Left ventricle myocardium inferior (tissue), 1 donor: Measurements from ENCODE around the gene NR6A1. TPM values are rescaled to one million over a fixed set of nuclear protein-coding genes. Genes with fewer than 3 reads are reported as not detected.

Experiments used
- DNase-seq: peaks from one replicate; pipeline ENCODE4 v3.0.0-alpha.2; 2020
- H3K27ac ChIP-seq: fragments of 200-600 bp; replicated peaks from 2 replicates; pipeline ENCODE4 v1.8.0; 2021
- H3K27me3 ChIP-seq: fragments of 200-600 bp; 2 replicates; pipeline ENCODE4 v1.8.0; 2021; ENCODE audit warnings: low read depth
- H3K36me3 ChIP-seq: fragments of 200-600 bp; 2 replicates; pipeline ENCODE4 v1.8.0; 2021
- H3K4me1 ChIP-seq: fragments of 200-600 bp; 2 replicates; pipeline ENCODE4 v1.8.0; 2021
- H3K4me3 ChIP-seq: fragments of 200-600 bp; 2 replicates; pipeline ENCODE4 v1.8.0; 2021; ENCODE audit warnings: mild to moderate bottlenecking, moderate library complexity
- H3K9me3 ChIP-seq: fragments of 200-600 bp; replicated peaks from 2 replicates; pipeline ENCODE4 v1.8.0; 2021
- intact Hi-C: fragments of 100-400 bp; cut with micrococcal nuclease; formaldehyde crosslinking; loops from one replicate; pipeline ENCODE4 v1.11.0; 2022
- total RNA-seq: library from RNA; stranded (reverse); fragmentation: NEBNext Ultra II Directional; extraction: Animal tissue kit (Norgen Biotek cat#: 25700); gene quantifications from one replicate; pipeline ENCODE4 v1.2.1, GENCODE V29; 2021
- TF ChIP-seq, protein P1 (sequence below): fragments of 200-600 bp; IDR thresholded peaks from 2 replicates; pipeline ENCODE4 v1.8.0; 2021; ENCODE audit warnings: antibody characterized with exemption, mild to moderate bottlenecking, borderline replicate concordance
- donor health status: DM: no; HTN: yes; CAD: no; lungs with severe emphysema.

Gene NR6A1
- total RNA-seq, 1 donor from 2014 or later, result 1.0 TPM

DNA sequence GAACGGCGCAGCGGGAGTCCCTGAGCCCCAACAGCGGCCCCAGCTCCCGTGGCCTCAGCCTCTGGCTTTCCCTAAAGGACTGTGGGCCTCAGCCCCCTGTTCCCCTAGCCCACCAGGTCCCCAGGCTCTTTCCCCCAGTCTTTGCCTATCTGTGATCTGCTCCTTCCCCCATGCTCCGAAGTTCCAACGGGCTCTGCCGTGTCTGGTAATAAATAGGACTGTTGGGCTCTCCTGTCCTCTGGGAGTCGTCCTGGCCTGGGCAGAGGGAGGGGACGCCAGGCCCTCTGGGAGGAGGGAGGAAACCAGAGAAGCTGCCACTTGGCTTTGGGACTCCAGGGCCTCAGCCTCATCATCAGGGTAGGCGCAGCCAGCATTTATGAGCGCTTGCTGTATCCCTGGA lies 292.8 kb downstream of the NR6A1 start:
- Histone ChIP-seq H3K27ac (no peak overlapping the region), H3K4me1 (peaks cover 11% of the 10 kb centered on the region), H3K27me3 (peaks cover 99% of the 10 kb centered on the region), H3K4me3 (peak overlapping the region; percentile 47), H3K9me3 (no peaks in the 10 kb centered on the region), H3K36me3 (no peaks in the 10 kb centered on the region)
- intact Hi-C loops, result no loop called here
- no peak for DNase-seq
- TF ChIP-seq, protein P1, sequence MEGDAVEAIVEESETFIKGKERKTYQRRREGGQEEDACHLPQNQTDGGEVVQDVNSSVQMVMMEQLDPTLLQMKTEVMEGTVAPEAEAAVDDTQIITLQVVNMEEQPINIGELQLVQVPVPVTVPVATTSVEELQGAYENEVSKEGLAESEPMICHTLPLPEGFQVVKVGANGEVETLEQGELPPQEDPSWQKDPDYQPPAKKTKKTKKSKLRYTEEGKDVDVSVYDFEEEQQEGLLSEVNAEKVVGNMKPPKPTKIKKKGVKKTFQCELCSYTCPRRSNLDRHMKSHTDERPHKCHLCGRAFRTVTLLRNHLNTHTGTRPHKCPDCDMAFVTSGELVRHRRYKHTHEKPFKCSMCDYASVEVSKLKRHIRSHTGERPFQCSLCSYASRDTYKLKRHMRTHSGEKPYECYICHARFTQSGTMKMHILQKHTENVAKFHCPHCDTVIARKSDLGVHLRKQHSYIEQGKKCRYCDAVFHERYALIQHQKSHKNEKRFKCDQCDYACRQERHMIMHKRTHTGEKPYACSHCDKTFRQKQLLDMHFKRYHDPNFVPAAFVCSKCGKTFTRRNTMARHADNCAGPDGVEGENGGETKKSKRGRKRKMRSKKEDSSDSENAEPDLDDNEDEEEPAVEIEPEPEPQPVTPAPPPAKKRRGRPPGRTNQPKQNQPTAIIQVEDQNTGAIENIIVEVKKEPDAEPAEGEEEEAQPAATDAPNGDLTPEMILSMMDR, result no peak

DNA sequence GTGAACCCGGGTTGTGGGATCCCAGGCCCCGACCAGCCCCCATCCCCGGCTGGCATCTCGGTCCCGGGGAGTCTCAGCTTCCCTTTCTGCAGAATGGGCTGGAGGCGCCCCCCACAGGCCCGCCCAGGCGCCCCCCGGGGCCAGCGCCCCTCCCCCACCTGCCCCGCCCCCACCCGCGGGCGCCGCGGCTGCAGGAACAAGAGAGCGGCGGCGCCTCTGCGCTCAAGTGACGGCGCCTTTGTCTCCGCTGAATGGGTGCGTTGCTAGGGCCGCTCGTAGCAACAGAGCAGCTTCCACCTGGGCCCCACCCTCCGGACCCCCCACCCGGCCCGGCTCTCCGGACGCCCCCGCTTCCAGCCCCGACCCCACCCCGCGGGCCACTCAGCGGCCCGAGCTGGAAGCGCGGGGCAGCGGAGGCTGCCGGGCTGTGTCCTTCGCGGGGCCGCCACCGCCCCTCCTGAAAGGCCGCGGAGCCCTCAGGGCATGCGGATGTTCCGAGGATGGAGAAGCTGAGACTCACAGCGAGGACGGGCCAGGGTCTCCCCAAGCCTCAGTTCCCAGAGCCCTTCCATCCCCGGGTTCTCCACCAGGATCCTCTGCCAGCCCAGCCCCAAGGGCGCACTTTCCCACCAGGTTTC lies 293.3 kb downstream of the NR6A1 start:
- Histone ChIP-seq H3K27ac (no peak overlapping the region), H3K4me3 (peak overlapping the region; percentile 47), H3K9me3 (no peaks in the 10 kb centered on the region), H3K4me1 (peaks cover 11% of the 10 kb centered on the region), H3K36me3 (no peaks in the 10 kb centered on the region), H3K27me3 (peaks cover 99% of the 10 kb centered on the region)
- intact Hi-C loops, result no loop called here
- TF ChIP-seq, protein P1, result no peak
- no peak for DNase-seq

DNA sequence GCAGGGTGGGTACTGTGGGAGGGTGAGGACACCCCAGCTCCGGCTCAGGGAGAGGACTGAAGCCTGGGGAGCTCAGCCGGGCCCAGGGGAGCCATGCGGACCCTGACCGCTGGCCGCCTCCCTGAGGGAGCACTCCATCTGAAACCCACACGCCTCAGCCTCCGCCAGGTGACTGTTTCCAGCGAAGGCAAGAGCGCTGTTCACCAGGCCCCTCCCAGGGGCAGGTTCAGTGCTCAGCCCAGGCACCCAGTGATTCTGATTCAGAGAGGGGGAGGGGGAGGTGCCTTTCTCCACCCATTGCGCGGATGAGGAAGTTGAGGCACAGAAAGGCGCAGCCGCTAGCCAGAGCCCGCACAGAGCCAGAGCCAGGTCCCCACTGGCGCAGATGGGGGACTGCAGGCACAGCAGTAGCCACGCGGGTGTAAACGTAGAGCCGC lies 293.9 kb downstream of the NR6A1 start:
- DNase-seq, result no peak
- TF ChIP-seq, protein P1, result no peak
- Histone ChIP-seq H3K4me1 (peaks cover 11% of the 10 kb centered on the region), H3K36me3 (no peaks in the 10 kb centered on the region), H3K9me3 (no peaks in the 10 kb centered on the region), H3K4me3 (peak overlapping the region; percentile 47), H3K27me3 (peaks cover 96% of the 10 kb centered on the region), H3K27ac (no peak overlapping the region)
- intact Hi-C loops, result no loop called here

DNA sequence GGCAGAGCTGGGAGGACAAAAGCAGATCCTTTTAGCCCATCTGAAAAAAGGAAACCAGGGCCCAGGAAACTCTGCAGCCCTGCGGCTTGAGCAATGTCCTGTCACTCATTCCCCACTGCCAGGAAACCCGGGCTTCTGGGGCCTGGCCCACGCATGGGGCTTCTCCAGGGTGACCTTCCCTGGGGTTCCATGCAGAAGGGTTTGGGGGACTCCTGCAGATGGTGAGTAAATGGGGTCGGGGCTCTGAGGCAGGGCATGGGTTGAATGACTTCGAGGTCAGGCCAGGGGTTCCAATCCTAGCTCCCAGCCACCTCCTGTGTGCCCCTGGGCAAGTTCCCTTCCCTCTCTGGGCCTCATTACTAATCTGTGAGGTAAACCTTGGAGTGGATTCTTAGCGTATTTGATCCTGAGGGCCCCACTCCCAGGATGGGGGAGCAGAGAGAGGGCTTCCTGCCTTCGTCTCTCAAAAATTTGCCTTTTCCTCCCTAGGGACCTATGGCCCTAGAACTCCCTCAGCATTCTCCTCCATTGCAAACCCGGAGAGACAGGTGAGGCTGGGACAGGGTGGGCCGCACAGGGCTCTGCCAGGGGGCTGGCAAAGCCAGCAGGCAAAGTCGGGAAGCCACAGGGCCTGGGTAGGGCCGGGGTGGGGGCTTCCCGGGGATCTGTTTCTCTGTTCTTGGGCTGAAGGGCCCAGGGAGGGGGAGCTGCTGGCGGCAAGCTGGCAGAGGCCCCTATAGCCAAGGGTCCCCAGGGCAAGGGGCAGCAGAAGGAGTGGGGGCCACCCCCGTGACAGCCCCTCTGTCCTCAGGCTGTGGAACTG lies 295.0 kb downstream of the NR6A1 start:
- no peak overlapping the region for H3K27ac ChIP-seq
- intact Hi-C loops, result no loop called here
- peaks cover 11% of the 10 kb centered on the region for H3K4me1 ChIP-seq
- H3K4me3 ChIP-seq, result no peak overlapping the region
- TF ChIP-seq, protein P1, result no peak
- H3K9me3 ChIP-seq, result no peaks in the 10 kb centered on the region
- peaks cover 95% of the 10 kb centered on the region for H3K27me3 ChIP-seq
- no peak for DNase-seq
- no peaks in the 10 kb centered on the region for H3K36me3 ChIP-seq

DNA sequence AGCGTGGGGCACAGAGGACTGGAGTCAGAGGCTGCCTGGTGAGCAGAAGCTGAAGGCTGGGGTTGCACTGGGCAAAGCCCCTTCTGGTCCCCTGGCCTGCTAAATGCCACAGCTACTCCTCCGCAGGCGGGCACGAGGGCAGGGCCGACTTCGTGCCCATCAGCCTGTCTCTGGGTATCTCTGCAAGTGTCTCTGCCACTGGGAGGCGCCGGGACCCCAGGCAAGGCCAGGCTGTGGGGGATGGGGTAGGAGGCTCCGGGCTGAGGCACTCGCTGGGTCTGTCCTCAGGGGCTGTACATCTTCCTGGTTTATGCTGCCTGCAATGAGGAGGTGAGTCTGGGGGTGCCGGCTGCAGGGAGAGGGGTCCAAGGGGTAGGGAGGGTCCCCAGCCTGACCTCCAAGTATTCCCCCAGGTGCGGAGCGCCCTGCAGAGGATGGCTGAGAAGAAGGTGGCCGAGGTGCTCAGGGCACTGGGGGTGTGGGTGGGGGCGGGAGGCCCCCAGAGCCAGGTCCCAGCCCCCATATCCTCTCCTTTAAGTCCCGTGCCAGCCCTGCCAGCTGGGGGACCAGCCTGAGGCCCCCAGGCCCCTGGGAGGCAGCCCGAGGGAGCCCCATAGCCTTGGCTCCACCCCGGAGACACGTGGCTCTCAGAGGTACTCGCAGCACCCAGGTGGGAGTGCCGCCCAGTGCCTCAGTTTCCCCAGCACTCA lies 295.8 kb downstream of the NR6A1 start:
- Histone ChIP-seq H3K36me3 (no peaks in the 10 kb centered on the region), H3K27ac (no peak overlapping the region), H3K4me3 (no peak overlapping the region), H3K27me3 (peaks cover 95% of the 10 kb centered on the region), H3K9me3 (no peaks in the 10 kb centered on the region), H3K4me1 (peaks cover 11% of the 10 kb centered on the region)
- TF ChIP-seq, protein P1, result no peak
- DNase-seq, result no peak
- intact Hi-C loops, result no loop called here
